Epidermal melanocyte (primary cell): ENCODE measurements around the gene PDE11A.

Experiments
- DNase-seq: peaks from one replicate; pipeline ENCODE4 v3.0.0; 2011; ENCODE audit warnings: low spot score; ENCODE audit not compliant: insufficient read length

PDE11A gene

GRCh38 chr2:177633910-177634294 lies 438.7 kb downstream of the PDE11A start:
- no peak for DNase-seq

- DNase-seq, result no peak
These were observed 439.5 kb downstream of the PDE11A start for GRCh38 chr2:177633111-177633510.

- DNase-seq, result no peak
These were observed 440.9 kb downstream of the PDE11A start for GRCh38 chr2:177631680-177632079.

- no peak for DNase-seq
These were observed 443.1 kb downstream of the PDE11A start for GRCh38 chr2:177629357-177630024.

GRCh38 chr2:177628831-177629230 lies 443.7 kb downstream of the PDE11A start:
- no peak for DNase-seq

- DNase-seq, result no peak
These were observed 446.6 kb downstream of the PDE11A start for GRCh38 chr2:177625744-177626650.

- DNase-seq, result no peak
These were observed 450.1 kb downstream of the PDE11A start for GRCh38 chr2:177622521-177622920.

GRCh38 chr2:177619986-177620385 lies 452.6 kb downstream of the PDE11A start:
- DNase-seq, result no peak

GRCh38 chr2:177619461-177619860 lies 453.1 kb downstream of the PDE11A start:
- no peak for DNase-seq

- peak; percentile 79 for DNase-seq
These were observed 454.0 kb downstream of the PDE11A start for GRCh38 chr2:177618255-177619253.

GRCh38 chr2:177617849-177618248 lies 454.7 kb downstream of the PDE11A start:
- DNase-seq, result no peak

- DNase-seq, result no peak
These were observed 455.8 kb downstream of the PDE11A start for GRCh38 chr2:177616731-177617130.

- no peak for DNase-seq
These were observed 456.5 kb downstream of the PDE11A start for GRCh38 chr2:177616066-177616465.

- DNase-seq, result no peak
These were observed 459.9 kb downstream of the PDE11A start for GRCh38 chr2:177612659-177613058.

- DNase-seq, result no peak
These were observed 461.2 kb downstream of the PDE11A start for GRCh38 chr2:177611310-177611886.

- DNase-seq, result no peak
These were observed 461.8 kb downstream of the PDE11A start for GRCh38 chr2:177610813-177611212.

- no peak for DNase-seq
These were observed 465.9 kb downstream of the PDE11A start for GRCh38 chr2:177606636-177607035.

- no peak for DNase-seq
These were observed 468.1 kb downstream of the PDE11A start for GRCh38 chr2:177604271-177605065.

GRCh38 chr2:177603768-177604167 lies 468.8 kb downstream of the PDE11A start:
- no peak for DNase-seq

GRCh38 chr2:177603181-177603580 lies 469.4 kb downstream of the PDE11A start:
- DNase-seq, result no peak
